SK-N-SH treated with all-trans-retinoic acid at 6 μM for 48 hours (cell line): Measurements from ENCODE around the gene STARD13.

Experiments used
- ATAC-seq: fragments of 200-7000 bp; cut with Tn5 transposase; 3 replicates; pipeline ENCODE4 v1.9.1; 2020; ENCODE audit warnings: mild to moderate bottlenecking, moderate library complexity
- BACH2 ChIP-seq: fragments of 250-450 bp; sonication (Bioruptor Pico); IDR thresholded peaks from 2 replicates; pipeline ENCODE4 v1.9.0; 2021; ENCODE audit warnings: mild to moderate bottlenecking, borderline replicate concordance
- CSDC2 ChIP-seq: fragments of 250-450 bp; sonication (Bioruptor Pico); IDR thresholded peaks from 2 replicates; pipeline ENCODE4 v1.5.0; 2020; ENCODE audit warnings: mild to moderate bottlenecking, moderate library complexity
- CSRNP3 ChIP-seq: fragments of 250-450 bp; sonication (Bioruptor Pico); IDR thresholded peaks from 2 replicates; pipeline ENCODE4 v1.5.1; 2021; ENCODE audit warnings: mild to moderate bottlenecking, moderate library complexity
- ESRRG ChIP-seq: fragments of 250-450 bp; sonication (Bioruptor Pico); IDR thresholded peaks from 2 replicates; pipeline ENCODE4 v1.6.1; 2021; ENCODE audit warnings: mild to moderate bottlenecking
- ISL1 ChIP-seq: fragments of 250-450 bp; sonication (Bioruptor Pico); IDR thresholded peaks from 2 replicates; pipeline ENCODE4 v2.1.2; 2022; ENCODE audit warnings: mild to moderate bottlenecking, moderate library complexity
- OSR1 ChIP-seq: fragments of 250-450 bp; sonication (Bioruptor Pico); IDR thresholded peaks from 2 replicates; pipeline ENCODE4 v1.8.0; 2022; ENCODE audit warnings: moderate library complexity, mild to moderate bottlenecking, inconsistent platforms
- PATZ1 ChIP-seq: fragments of 250-450 bp; sonication (Bioruptor Pico); IDR thresholded peaks from 2 replicates; pipeline ENCODE4 v1.8.0; 2020; ENCODE audit warnings: mild to moderate bottlenecking, moderate library complexity, borderline replicate concordance
- POU6F1 ChIP-seq: fragments of 250-450 bp; sonication (Bioruptor Pico); IDR thresholded peaks from 2 replicates; pipeline ENCODE4 v1.8.0; 2021; ENCODE audit warnings: low read depth, mild to moderate bottlenecking, moderate library complexity, borderline replicate concordance
- PPARA ChIP-seq: fragments of 250-450 bp; sonication (Bioruptor Pico); IDR thresholded peaks from 2 replicates; pipeline ENCODE4 v1.5.0; 2020; ENCODE audit warnings: mild to moderate bottlenecking, borderline replicate concordance
- RARB ChIP-seq: fragments of 250-450 bp; sonication (Bioruptor Pico); IDR thresholded peaks from 2 replicates; pipeline ENCODE4 v1.8.0; 2021; ENCODE audit warnings: mild to moderate bottlenecking, moderate library complexity
- SNAI2 ChIP-seq: fragments of 250-450 bp; sonication (Bioruptor Pico); IDR thresholded peaks from 2 replicates; pipeline ENCODE4 v1.5.0; 2020; ENCODE audit warnings: mild to moderate bottlenecking, moderate library complexity
- TCF4 ChIP-seq: fragments of 250-450 bp; sonication (Bioruptor Pico); IDR thresholded peaks from 2 replicates; pipeline ENCODE4 v1.8.0; 2021; ENCODE audit warnings: mild to moderate bottlenecking, moderate library complexity, borderline replicate concordance
- TOX ChIP-seq: fragments of 250-450 bp; sonication (Bioruptor Pico); IDR thresholded peaks from 2 replicates; pipeline ENCODE4 v1.8.0; 2021; ENCODE audit warnings: mild to moderate bottlenecking, moderate library complexity, borderline replicate concordance
- TSHZ2 ChIP-seq: fragments of 250-450 bp; sonication (Bioruptor Pico); IDR thresholded peaks from 2 replicates; pipeline ENCODE4 v1.5.0; 2020; ENCODE audit warnings: mild to moderate bottlenecking, moderate library complexity
- ZC3H10 ChIP-seq: fragments of 250-450 bp; sonication (Bioruptor Pico); IDR thresholded peaks from 2 replicates; pipeline ENCODE4 v1.5.1; 2021; ENCODE audit warnings: mild to moderate bottlenecking, moderate library complexity
- ZFP3 ChIP-seq: fragments of 250-450 bp; sonication (Bioruptor Pico); IDR thresholded peaks from 2 replicates; pipeline ENCODE4 v1.5.0; 2020; ENCODE audit warnings: mild to moderate bottlenecking, moderate library complexity
- ZFP30 ChIP-seq: fragments of 450-650 bp; formaldehyde crosslinking; IDR thresholded peaks from 2 replicates; pipeline ENCODE4 v1.5.0; 2022; ENCODE audit warnings: mild to moderate bottlenecking, moderate library complexity
- ZNF70 ChIP-seq: fragments of 450-650 bp; formaldehyde crosslinking; IDR thresholded peaks from 2 replicates; pipeline ENCODE4 v1.5.0; 2020; ENCODE audit warnings: mild to moderate bottlenecking, moderate library complexity
- ZNF8 ChIP-seq: fragments of 450-650 bp; formaldehyde crosslinking; IDR thresholded peaks from 2 replicates; pipeline ENCODE4 v1.5.0; 2020; ENCODE audit warnings: mild to moderate bottlenecking, moderate library complexity

STARD13 gene

GRCh38 chr13:33184112-33184490, 101.5 kb downstream of the STARD13 start:
- ATAC-seq = peak; percentile 36; the same call in 2 of the 3 replicates
- no peak for TF ChIP-seq ESRRG
- no peak for TF ChIP-seq PPARA
- no peak for TF ChIP-seq CSDC2 (CRISPR knock-in tag)
- TF ChIP-seq TOX (CRISPR knock-in tag) = no peak
- no peak for TF ChIP-seq ZFP3
- TF ChIP-seq ZNF70 (CRISPR knock-in tag) = no peak
- TF ChIP-seq POU6F1 (CRISPR knock-in tag) = no peak
- TF ChIP-seq ZNF8 (CRISPR knock-in tag) = no peak
- no peak for TF ChIP-seq OSR1 (CRISPR knock-in tag)

- TF ChIP-seq BACH2 (CRISPR knock-in tag) (no peak), ZNF8 (CRISPR knock-in tag) (no peak), POU6F1 (CRISPR knock-in tag) (no peak), ZC3H10 (CRISPR knock-in tag) (no peak), CSDC2 (CRISPR knock-in tag) (no peak), ZFP30 (CRISPR knock-in tag) (no peak), ISL1 (no peak), PPARA (no peak), PATZ1 (CRISPR knock-in tag) (no peak), TOX (CRISPR knock-in tag) (no peak), SNAI2 (no peak), TSHZ2 (CRISPR knock-in tag) (no peak), RARB (CRISPR knock-in tag) (no peak)
- ATAC-seq = peak; percentile 18; the same call in 1 of the 3 replicates
Observed at GRCh38 chr13:33183431-33184111, 102.0 kb downstream of the STARD13 start.

- no peak for ATAC-seq
- TF ChIP-seq TCF4 (CRISPR knock-in tag) (no peak), ZNF8 (CRISPR knock-in tag) (no peak), ESRRG (no peak), CSRNP3 (CRISPR knock-in tag) (no peak), BACH2 (CRISPR knock-in tag) (no peak), POU6F1 (CRISPR knock-in tag) (no peak), ZC3H10 (CRISPR knock-in tag) (no peak), ZNF70 (CRISPR knock-in tag) (no peak), RARB (CRISPR knock-in tag) (no peak)
Observed at GRCh38 chr13:33182729-33183128, 102.8 kb downstream of the STARD13 start.
